IPS-15b (cell line): ENCODE measurements around the gene KRTAP5-5.
A peak's percentile ranks its signal among the peaks of the same experiment; 100 is the strongest.
"Not testable (repeated sequence)": the region's sequence is repeated elsewhere in the genome, so short reads cannot be mapped to it uniquely, and the experiment has no call there.

Source experiments
- H3K27me3 ChIP-seq: one replicate; pipeline ENCODE4 v1.6.1; 2013; ENCODE audit warnings: low read length; ENCODE audit not compliant: control insufficient read depth, insufficient read depth
- H3K36me3 ChIP-seq: one replicate; pipeline ENCODE4 v1.6.1; 2013; ENCODE audit warnings: low read length; ENCODE audit not compliant: control insufficient read depth, insufficient read depth
- H3K4me1 ChIP-seq: one replicate; pipeline ENCODE4 v1.6.1; 2013; ENCODE audit warnings: mild to moderate bottlenecking, low read length; ENCODE audit not compliant: control insufficient read depth, insufficient read depth
- H3K4me3 ChIP-seq: one replicate; pipeline ENCODE4 v1.5.1; 2013; ENCODE audit warnings: low read depth, low read length
- H3K9ac ChIP-seq: one replicate; pipeline ENCODE4 v1.6.1; 2013; ENCODE audit warnings: low read depth, mild to moderate bottlenecking, low read length
- H3K9me3 ChIP-seq: one replicate; pipeline ENCODE4 v1.6.1; 2013; ENCODE audit warnings: mild to moderate bottlenecking, low read length; ENCODE audit not compliant: control insufficient read depth, insufficient read depth

The KRTAP5-5 gene

GRCh38 chr11:1629326-1630185, at the start of gene KRTAP5-5:
KRTAP5-5 (plus strand) TSS chr11:1629775; CDS start chr11:1629841, 66 bp downstream.
- Histone ChIP-seq H3K9ac (peak within 1 kb of the TSS; percentile 16), H3K4me1 (peaks cover 3% of the 10 kb centered on the region), H3K9me3 (no peaks in the 10 kb centered on the region), H3K4me3 (no peak within 1 kb of the TSS), H3K27me3 (peaks cover 5% of the 10 kb centered on the region), H3K36me3 (no peaks in the 10 kb centered on the region)

GRCh38 chr11:1581976-1582375, 47.6 kb upstream of the KRTAP5-5 start:
- H3K36me3 ChIP-seq: no peaks in the 10 kb centered on the region

GRCh38 chr11:1582909-1583308, 46.7 kb upstream of the KRTAP5-5 start:
- not testable (repeated sequence) for H3K9ac ChIP-seq, H3K27me3 ChIP-seq, H3K36me3 ChIP-seq, H3K4me3 ChIP-seq, H3K4me1 ChIP-seq, H3K9me3 ChIP-seq

More at GRCh38 chr11:1581976-1582375, 47.6 kb upstream of the KRTAP5-5 start:
- Histone ChIP-seq H3K4me3 (no peak overlapping the region), H3K9ac (no peak overlapping the region), H3K27me3 (no peaks in the 10 kb centered on the region), H3K9me3 (no peaks in the 10 kb centered on the region), H3K4me1 (no peaks in the 10 kb centered on the region)

GRCh38 chr11:1584661-1585370, 44.8 kb upstream of the KRTAP5-5 start, which contains the start of gene KRTAP5-1:
KRTAP5-1 (minus strand) TSS chr11:1585283; CDS start chr11:1585249, 34 bp downstream.
- not testable (repeated sequence) for H3K4me3 ChIP-seq, H3K36me3 ChIP-seq, H3K9me3 ChIP-seq, H3K4me1 ChIP-seq, H3K27me3 ChIP-seq, H3K9ac ChIP-seq

- H3K36me3 ChIP-seq: no peaks in the 10 kb centered on the region
- H3K9me3 ChIP-seq: no peaks in the 10 kb centered on the region
- H3K27me3 ChIP-seq: no peaks in the 10 kb centered on the region
- H3K4me3 ChIP-seq: no peak overlapping the region
- no peak overlapping the region for H3K9ac ChIP-seq
- no peaks in the 10 kb centered on the region for H3K4me1 ChIP-seq
Measured at GRCh38 chr11:1586699-1587098, 42.9 kb upstream of the KRTAP5-5 start.

- not testable (repeated sequence) for H3K4me3 ChIP-seq
Measured at GRCh38 chr11:1589191-1589963, 40.2 kb upstream of the KRTAP5-5 start.

GRCh38 chr11:1589996-1590395, 39.6 kb upstream of the KRTAP5-5 start:
- Histone ChIP-seq H3K4me1 (no peaks in the 10 kb centered on the region), H3K4me3 (no peak overlapping the region), H3K9ac (no peak overlapping the region), H3K27me3 (no peaks in the 10 kb centered on the region), H3K9me3 (no peaks in the 10 kb centered on the region), H3K36me3 (no peaks in the 10 kb centered on the region)

More at GRCh38 chr11:1589191-1589963, 40.2 kb upstream of the KRTAP5-5 start:
- not testable (repeated sequence) for H3K27me3 ChIP-seq, H3K9me3 ChIP-seq, H3K36me3 ChIP-seq, H3K4me1 ChIP-seq, H3K9ac ChIP-seq

GRCh38 chr11:1592628-1593027, 36.9 kb upstream of the KRTAP5-5 start:
- no peak overlapping the region for H3K9ac ChIP-seq
- peaks cover 4% of the 10 kb centered on the region for H3K27me3 ChIP-seq
- no peaks in the 10 kb centered on the region for H3K9me3 ChIP-seq
- H3K4me1 ChIP-seq: peaks cover 13% of the 10 kb centered on the region
- no peak overlapping the region for H3K4me3 ChIP-seq
- H3K36me3 ChIP-seq: no peaks in the 10 kb centered on the region

GRCh38 chr11:1595994-1596575, 33.5 kb upstream of the KRTAP5-5 start:
- not testable (repeated sequence) for H3K36me3 ChIP-seq, H3K9ac ChIP-seq, H3K4me3 ChIP-seq, H3K9me3 ChIP-seq, H3K27me3 ChIP-seq
- peaks cover 17% of the 10 kb centered on the region for H3K4me1 ChIP-seq

- H3K9ac ChIP-seq: peak overlapping the region; percentile 65
- not testable (repeated sequence) for H3K9me3 ChIP-seq, H3K36me3 ChIP-seq, H3K27me3 ChIP-seq, H3K4me3 ChIP-seq
- H3K4me1 ChIP-seq: peaks cover 17% of the 10 kb centered on the region
Measured at GRCh38 chr11:1596576-1597121, 32.9 kb upstream of the KRTAP5-5 start.
